SK-N-SH (cell line): ENCODE measurements around the gene DVL1. TPM values are rescaled to one million over a fixed set of nuclear protein-coding genes. Genes with fewer than 3 reads are reported as not detected.

Experiments
- CTCF ChIA-PET: fragments of 300-600, 350-600 bp; formaldehyde crosslinking; extraction: SDS; loops from one replicate; lab custom pipeline; 2021; lab: Yijun Ruan, JAX
- POLR2A ChIA-PET: fragments of 350-600 bp; sonication (Branson Sonifier 250); formaldehyde crosslinking; extraction: SDS; loops from one replicate; lab custom pipeline; 2020; ENCODE audit warnings: antibody characterized with exemption, inconsistent platforms; lab: Yijun Ruan, JAX
- DNase-seq: peaks from one replicate; pipeline ENCODE4 v3.0.0; 2012
- H2AFZ ChIP-seq: fragments of 200-600 bp; sonication (generic); 2 replicates; pipeline ENCODE4 v1.8.1; 2016; ENCODE audit warnings: antibody characterized with exemption, mild to moderate bottlenecking, low read depth
- H3F3A ChIP-seq: fragments of 200-600 bp; sonication (generic); replicated peaks from 2 replicates; pipeline ENCODE3; 2016; ENCODE audit warnings: antibody characterized with exemption, mild to moderate bottlenecking; ENCODE audit not compliant: insufficient read depth
- H3K27ac ChIP-seq, 2 experiments: fragments of 200-500 bp in 1 of 2; fragments of 200-600 bp in 1 of 2; sonication (Bioruptor generic) in 1 of 2; sonication (generic), shearing (Covaris generic) in 1 of 2; 2 replicates each; pipeline versions ENCODE4 v1.5.1 to v1.6.1; 2014 to 2016; ENCODE audit warnings: low read depth in 2 of 2, inconsistent platforms in 1 of 2, low read length in 1 of 2, mild to moderate bottlenecking in 1 of 2, mixed read lengths in 1 of 2
- H3K27me3 ChIP-seq: fragments of 200-600 bp; sonication (generic), shearing (Covaris generic); 2 replicates; pipeline ENCODE4 v1.6.1; 2016; ENCODE audit warnings: mixed run types; ENCODE audit not compliant: insufficient read depth
- H3K36me3 ChIP-seq, 2 experiments: fragments of 200-500 bp in 1 of 2; fragments of 200-600 bp in 1 of 2; sonication (Bioruptor generic) in 1 of 2; sonication (generic) in 1 of 2; replicated peaks in 1 of 2; 2 replicates each; pipeline versions ENCODE3 to v1.5.1; 2014 to 2016; ENCODE audit warnings: low read length in 1 of 2, mild to moderate bottlenecking in 1 of 2; ENCODE audit not compliant: insufficient read depth in 2 of 2, control insufficient read depth in 1 of 2
- H3K4me1 ChIP-seq, 2 experiments: fragments of 200-500 bp in 1 of 2; fragments of 200-600 bp in 1 of 2; sonication (Bioruptor generic) in 1 of 2; sonication (generic), shearing (Covaris generic) in 1 of 2; 2 replicates each; pipeline versions ENCODE4 v1.5.1 to v1.6.1; 2014 to 2016; ENCODE audit warnings: low read depth in 1 of 2, low read length in 1 of 2, mixed run types in 1 of 2; ENCODE audit not compliant: insufficient read depth in 2 of 2, control insufficient read depth in 1 of 2
- H3K4me2 ChIP-seq: fragments of 200-600 bp; sonication (generic), shearing (Covaris generic); 2 replicates; pipeline ENCODE4 v1.6.1; 2017; ENCODE audit warnings: mixed run types
- H3K4me3 ChIP-seq, 2 experiments: fragments of 200-500 bp in 1 of 2; fragments of 200-600 bp in 1 of 2; sonication (Bioruptor generic) in 1 of 2; sonication (generic), shearing (Covaris generic) in 1 of 2; 2 replicates each; pipeline versions ENCODE4 v1.5.1 to v1.8.1; 2014 to 2016; ENCODE audit warnings: low read depth in 2 of 2, inconsistent platforms in 1 of 2, low read length in 1 of 2, mild to moderate bottlenecking in 1 of 2, mixed read lengths in 1 of 2, moderate library complexity in 1 of 2
- H3K79me2 ChIP-seq: fragments of 200-600 bp; sonication (generic); 2 replicates; pipeline ENCODE4 v1.8.1; 2017; ENCODE audit warnings: mild to moderate bottlenecking; ENCODE audit not compliant: insufficient read depth
- H3K9ac ChIP-seq: fragments of 200-600 bp; sonication (generic); 2 replicates; pipeline ENCODE4 v1.6.1; 2017; ENCODE audit warnings: mixed run types
- H3K9me2 ChIP-seq: fragments of 200-600 bp; sonication (generic); 2 replicates; pipeline ENCODE4 v1.6.1; 2017; ENCODE audit warnings: mixed run types
- H3K9me3 ChIP-seq: fragments of 200-600 bp; sonication (generic); 2 replicates; pipeline ENCODE4 v1.6.1; 2017; ENCODE audit warnings: mixed run types, mild to moderate bottlenecking, moderate library complexity
- H4K20me1 ChIP-seq: fragments of 200-600 bp; sonication (generic); 2 replicates; pipeline ENCODE4 v1.6.1; 2017; ENCODE audit warnings: mild to moderate bottlenecking, mixed run types; ENCODE audit not compliant: insufficient read depth
- EZH2phosphoT487 ChIP-seq: fragments of 200-600 bp; sonication (generic); IDR thresholded peaks from 2 replicates; pipeline ENCODE4 v1.6.1; 2017; ENCODE audit warnings: low read depth, mixed run types, mild to moderate bottlenecking, antibody characterized with exemption, moderate library complexity, borderline replicate concordance
- FOXJ3 ChIP-seq: sonication (generic); formaldehyde crosslinking; IDR thresholded peaks from 2 replicates; pipeline ENCODE4 v1.5.1; 2020; ENCODE audit warnings: mild to moderate bottlenecking, missing genetic modification reagents
- FOXM1 ChIP-seq: IDR thresholded peaks from 2 replicates; pipeline ENCODE4 v1.4.0; 2012; ENCODE audit warnings: low read depth, mild to moderate bottlenecking
- IRF3 ChIP-seq: fragments of 150-350 bp; IDR thresholded peaks from 2 replicates; pipeline ENCODE4 v1.6.1; 2016; ENCODE audit warnings: mild to moderate bottlenecking, low read depth, low read length
- JUND ChIP-seq: IDR thresholded peaks from 2 replicates; pipeline ENCODE4 v1.4.0; 2012
- RAD21 ChIP-seq: IDR thresholded peaks from 2 replicates; pipeline ENCODE4 v1.6.1; 2012; ENCODE audit warnings: mild to moderate bottlenecking, low read length
- REST ChIP-seq: IDR thresholded peaks from 2 replicates; pipeline ENCODE4 v1.6.1; 2012; ENCODE audit warnings: mild to moderate bottlenecking, low read depth, low read length, moderate library complexity
- RFX5 ChIP-seq: IDR thresholded peaks from 2 replicates; pipeline ENCODE4 v1.6.1; 2012; ENCODE audit warnings: mild to moderate bottlenecking, improper control_type of control experiment, low read length
- RXRA ChIP-seq: IDR thresholded peaks from 2 replicates; pipeline ENCODE4 v1.4.0; 2012; ENCODE audit warnings: low read depth, mild to moderate bottlenecking, borderline replicate concordance
- SIN3A ChIP-seq: IDR thresholded peaks from 2 replicates; pipeline ENCODE4 v1.6.1; 2012; ENCODE audit warnings: low read depth, mild to moderate bottlenecking, low read length, moderate library complexity, borderline replicate concordance
- TEAD4 ChIP-seq: IDR thresholded peaks from 2 replicates; pipeline ENCODE4 v1.4.0; 2012; ENCODE audit warnings: mild to moderate bottlenecking, borderline replicate concordance; ENCODE audit not compliant: insufficient read depth
- YY1 ChIP-seq: IDR thresholded peaks from 2 replicates; pipeline ENCODE4 v1.4.0; 2012; ENCODE audit warnings: low read depth, mild to moderate bottlenecking
- WGBS: methylation state at CpG from one replicate; pipeline ENCODE4 v1.1.6; 2017; ENCODE audit warnings: low lambda C conversion rate; 5-methylcytosine and 5-hydroxymethylcytosine counted together
- polyA plus RNA-seq, 3 experiments: library from polyadenylated mRNA; depleted of rRNA; stranded (reverse); fragments of >200 nt; gene quantifications; 2 replicates each; pipeline ENCODE4 v1.2.3, GENCODE V29; 2012

The DVL1 gene
- polyA plus RNA-seq, 1 of the 3 experiments (the other 2 are of a cell fraction) = 32.0 TPM

GRCh38 chr1:1343811-1344421, 5.3 kb downstream of the DVL1 start (continued):
- TF ChIP-seq SIN3A (no peak), YY1 (no peak), JUND (no peak), RXRA (no peak)

- Histone ChIP-seq H3K9me2 (no peaks in the 10 kb centered on the region), H2AFZ (no peak overlapping the region), H3K4me2 (no peak overlapping the region), H3K36me3 (peaks cover 0 to 15% of the 10 kb centered on the region in 2 experiments), H3K27ac (no peak overlapping the region), H3K9me3 (no peaks in the 10 kb centered on the region), H3K27me3 (no peaks in the 10 kb centered on the region), H3K4me3 (no peak overlapping the region), H3F3A (no peaks in the 10 kb centered on the region), H3K9ac (no peak overlapping the region), H3K4me1 (peaks cover 0 to 12% of the 10 kb centered on the region in 2 experiments; a peak in 1 of 4 replicates), H4K20me1 (peaks cover 45% of the 10 kb centered on the region), H3K79me2 (peaks cover 35% of the 10 kb centered on the region)
- WGBS = 96% methylated on average over 10 of the region's 18 CpGs
- CTCF ChIA-PET = interaction anchor here (1.0 to 4.8 kb wide), 4 partner anchors 7 to 33 kb away, joined by 3 to 34 read pairs (median 10); partner anchors contain the start of gene TAS1R3
- DNase-seq = no peak
- TF ChIP-seq RFX5 = no peak
- no peak for TF ChIP-seq FOXM1
- TF ChIP-seq JUND = no peak
- POLR2A ChIA-PET = no interaction called here
Observed at GRCh38 chr1:1342584-1343115, 6.6 kb downstream of the DVL1 start.

GRCh38 chr1:1342061-1342562, 7.1 kb downstream of the DVL1 start:
- Histone ChIP-seq H4K20me1 (peaks cover 40% of the 10 kb centered on the region), H3K4me3 (no peak overlapping the region), H3F3A (no peaks in the 10 kb centered on the region), H3K4me1 (peaks cover 0 to 6% of the 10 kb centered on the region in 2 experiments; a peak in 1 of 4 replicates), H3K27me3 (no peaks in the 10 kb centered on the region), H3K27ac (no peak overlapping the region), H3K9me2 (no peaks in the 10 kb centered on the region), H2AFZ (no peak overlapping the region), H3K9me3 (no peaks in the 10 kb centered on the region), H3K9ac (no peak overlapping the region), H3K36me3 (peaks cover 0 to 15% of the 10 kb centered on the region in 2 experiments), H3K79me2 (peaks cover 30% of the 10 kb centered on the region), H3K4me2 (no peak overlapping the region)
- 93% methylated on average over 7 of the region's 28 CpGs for WGBS
- POLR2A ChIA-PET = no interaction called here
- CTCF ChIA-PET = interaction anchor here (1.0 to 4.8 kb wide), 2 partner anchors 10 to 30 kb away, joined by 3 to 34 read pairs; partner anchors contain the start of gene TAS1R3
- DNase-seq = no peak
- TF ChIP-seq EZH2phosphoT487 (no peak), REST (no peak), FOXJ3 (CRISPR knock-in tag) (no peak), IRF3 (no peak), TEAD4 (no peak), SIN3A (no peak), RAD21 (no peak)
- TF ChIP-seq, all 33 proteins: peak for 0
